Midbrain (tissue), 1 donor: ENCODE data around the gene ERGIC1.

Source experiments
- DNase-seq: peaks from one replicate; lab custom pipeline; 2025; lab: John Stamatoyannopoulos, UW

Gene ERGIC1

DNA sequence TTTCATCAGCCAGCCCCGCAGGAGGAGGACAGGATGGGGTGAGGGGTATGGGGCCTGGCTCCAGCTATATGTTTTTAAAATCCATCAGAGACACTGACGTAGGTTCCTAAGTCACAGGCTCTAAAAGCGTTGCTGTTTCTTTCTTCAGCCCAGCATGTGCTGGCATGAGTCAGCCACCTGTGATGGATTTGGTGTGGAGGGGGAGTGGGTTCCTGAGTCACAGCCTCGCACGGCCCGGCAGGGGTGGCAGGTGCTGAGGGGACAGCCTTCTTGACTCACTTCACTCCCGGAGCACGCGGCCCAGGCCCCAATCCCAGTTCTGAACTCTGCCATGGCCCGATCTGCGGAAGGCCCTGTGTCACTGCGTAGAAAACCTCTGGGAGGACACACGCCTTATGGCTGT, 86.4 kb downstream of the ERGIC1 start:
- DNase-seq, result no peak

DNA sequence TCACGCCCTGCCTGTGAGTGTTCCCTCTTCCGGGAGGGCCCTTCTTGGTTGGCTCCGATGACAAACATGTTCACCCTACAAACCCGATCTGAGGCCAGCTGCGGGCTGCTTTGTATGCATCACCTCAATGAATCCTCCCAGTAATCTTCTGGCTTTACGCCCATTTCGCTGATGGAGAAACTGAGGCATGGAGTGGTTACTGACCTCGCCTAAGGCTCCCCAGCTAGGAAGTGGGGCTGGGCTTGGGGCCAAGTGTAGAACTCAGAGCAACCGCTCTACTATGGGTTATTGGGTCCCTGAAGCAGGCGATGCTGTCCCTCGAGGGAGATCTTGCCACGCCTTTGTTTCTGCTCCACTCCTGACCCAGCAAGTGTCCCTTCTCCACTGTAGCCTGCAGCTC, 86.9 kb downstream of the ERGIC1 start:
- DNase-seq, result no peak

DNA sequence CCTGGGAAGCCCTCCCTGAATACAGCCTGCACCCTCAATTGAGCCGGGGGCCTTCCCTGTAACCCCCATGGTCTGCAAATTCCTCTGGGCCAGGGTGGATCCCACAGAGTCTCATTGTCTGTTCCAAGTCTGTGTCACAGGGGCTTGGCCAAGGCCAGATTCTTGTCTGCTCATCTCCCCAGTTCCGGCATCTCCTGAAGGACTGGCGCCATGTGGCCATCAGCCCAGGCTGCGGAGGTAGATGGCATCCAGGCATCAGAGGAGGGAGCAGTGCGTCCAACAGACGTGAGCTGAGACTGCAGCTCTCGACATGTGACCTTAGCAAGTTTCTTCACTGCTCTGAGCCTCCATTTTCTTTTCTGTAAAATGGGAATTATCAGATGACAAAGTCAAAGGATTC, 87.9 kb downstream of the ERGIC1 start:
- DNase-seq, result no peak

DNA sequence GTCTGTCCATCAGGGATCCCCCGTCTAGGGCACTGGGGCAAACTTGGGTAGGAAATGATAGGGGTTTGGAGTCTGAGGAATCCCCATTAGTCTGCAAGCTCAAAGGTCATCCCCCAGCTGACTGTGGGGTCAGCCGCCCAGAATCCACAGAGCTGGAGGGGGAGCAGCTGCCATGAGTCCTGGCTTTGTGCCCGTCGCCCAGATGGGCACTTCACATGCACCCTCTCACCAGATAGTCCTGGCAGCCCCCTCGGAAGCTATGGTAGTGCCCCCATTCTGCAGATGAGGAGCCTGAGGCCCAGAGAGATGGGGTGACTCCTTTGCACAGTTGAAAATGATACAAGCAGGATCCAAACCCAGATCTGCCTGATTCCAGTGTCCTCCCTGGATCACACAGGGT, 89.5 kb downstream of the ERGIC1 start:
- no peak for DNase-seq

DNA sequence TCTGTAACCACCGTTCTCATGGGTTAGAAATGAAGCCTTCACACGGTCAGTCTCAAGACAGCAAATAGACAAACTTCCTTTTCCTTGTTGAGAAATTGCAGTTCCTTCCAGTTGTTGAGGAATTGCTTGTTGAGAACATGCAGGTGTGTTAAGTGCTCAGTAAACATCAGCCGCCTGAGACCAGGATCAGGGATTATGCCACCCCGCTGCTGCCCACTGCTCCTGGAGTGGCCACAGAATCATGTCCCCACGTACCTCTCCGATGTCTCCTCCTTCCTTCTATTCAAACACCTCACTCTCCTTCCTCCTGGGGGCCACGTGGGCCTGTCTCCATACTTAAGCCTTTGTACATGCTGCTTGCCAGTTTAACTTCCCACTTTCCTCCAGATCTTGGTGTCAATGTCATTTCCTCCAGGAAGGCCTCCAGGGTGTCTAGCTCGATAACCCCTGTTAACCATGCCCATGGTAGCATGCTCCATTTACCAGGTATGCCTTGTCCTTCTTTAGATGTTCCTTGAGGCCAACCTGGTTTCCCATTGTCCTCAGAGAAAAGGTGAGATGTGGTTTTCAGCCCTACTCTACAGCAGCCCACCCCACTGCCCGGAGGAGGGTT, 91.4 kb downstream of the ERGIC1 start:
- DNase-seq, result no peak

DNA sequence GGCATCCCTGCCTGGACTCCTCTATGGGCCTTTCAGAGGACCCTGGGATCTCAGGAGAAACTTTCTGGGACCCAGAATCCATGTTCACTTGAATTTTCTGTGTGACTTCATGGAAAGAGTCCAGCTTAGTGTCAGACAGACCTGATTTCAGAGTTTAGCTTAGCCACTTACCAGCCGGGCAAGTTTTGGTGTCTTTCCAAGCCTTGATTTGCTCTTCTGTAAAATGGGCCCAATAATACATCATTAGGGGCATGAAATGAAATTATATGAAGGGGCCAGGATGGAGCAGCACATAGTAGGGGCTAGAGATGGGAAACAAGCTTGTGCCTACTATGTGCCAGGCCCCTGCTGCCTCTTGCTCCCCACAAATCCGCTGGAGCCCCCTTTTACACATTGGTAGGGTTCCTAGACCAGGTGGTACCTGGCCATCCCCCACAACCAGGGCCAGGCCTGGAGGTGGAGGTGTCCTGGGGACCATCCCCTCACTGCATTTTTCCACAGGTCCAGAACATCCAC, 92.0 kb downstream of the ERGIC1 start:
- DNase-seq, result no peak

DNA sequence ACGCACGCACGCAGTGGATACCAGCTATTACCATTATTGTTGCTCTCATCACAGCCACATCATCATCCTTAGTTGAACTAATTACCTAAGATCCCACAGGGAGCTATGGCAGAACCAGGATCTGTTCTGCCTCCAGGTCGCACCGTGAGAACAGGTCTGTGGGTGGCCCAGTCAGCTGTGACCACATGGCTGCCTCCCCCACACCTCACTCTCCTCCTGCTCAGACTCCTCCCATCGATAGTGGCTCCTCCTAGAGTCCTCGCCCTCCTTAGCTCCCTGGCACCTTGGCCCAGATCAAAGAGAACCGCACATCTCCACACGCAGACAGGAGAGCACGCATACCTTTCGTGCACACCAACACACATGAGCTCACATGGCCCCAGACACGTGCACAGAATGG, 92.7 kb downstream of the ERGIC1 start:
- no peak for DNase-seq

DNA sequence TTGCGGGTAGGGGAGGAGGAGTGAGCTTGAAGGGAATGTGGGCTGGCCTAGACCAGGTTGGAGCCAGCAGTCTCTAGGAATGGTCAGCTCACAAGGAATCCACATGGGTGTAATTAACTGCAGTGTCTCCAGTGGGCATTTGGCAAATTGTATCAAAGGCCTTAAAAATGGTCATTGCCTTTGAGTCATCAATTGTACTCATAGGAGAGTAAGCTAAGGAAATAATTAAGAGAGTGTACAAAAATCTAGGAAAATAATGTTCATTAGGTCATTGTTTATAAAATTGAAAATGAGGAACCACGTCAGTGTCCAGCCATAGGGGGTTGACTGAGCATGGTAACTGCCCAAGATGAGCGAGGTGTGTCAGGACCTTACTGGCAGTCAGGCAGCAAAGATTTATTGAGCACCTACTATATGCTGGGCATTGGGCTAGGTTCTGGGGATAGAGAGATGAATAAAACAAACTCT, 95.4 kb downstream of the ERGIC1 start:
- DNase-seq, result no peak

DNA sequence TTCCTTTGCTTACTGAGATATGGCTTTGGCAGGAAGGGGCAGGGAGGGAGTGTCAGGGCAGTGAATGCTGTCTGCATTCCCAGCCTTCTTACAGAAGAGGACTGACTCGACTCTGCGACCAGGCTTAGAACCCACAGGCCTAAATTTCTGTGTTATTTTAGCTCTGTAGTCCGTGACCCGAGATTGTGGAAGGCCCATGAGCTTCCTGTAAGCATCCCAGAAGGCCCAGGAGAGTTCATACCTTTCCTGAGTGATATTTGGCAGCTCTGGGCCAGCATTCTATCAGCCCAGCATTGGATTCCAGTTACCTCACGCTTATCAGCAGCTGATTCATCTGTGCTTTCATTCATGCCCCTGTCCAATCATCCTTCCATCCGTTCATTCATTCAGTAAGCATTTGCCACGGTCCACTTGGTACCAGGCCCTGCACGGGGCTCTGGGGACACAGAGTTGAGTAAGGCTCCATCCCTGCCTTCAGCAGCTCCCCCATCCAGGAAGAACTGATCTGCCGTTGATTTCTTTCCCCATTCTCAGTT, 97.0 kb downstream of the ERGIC1 start:
- DNase-seq, result no peak

DNA sequence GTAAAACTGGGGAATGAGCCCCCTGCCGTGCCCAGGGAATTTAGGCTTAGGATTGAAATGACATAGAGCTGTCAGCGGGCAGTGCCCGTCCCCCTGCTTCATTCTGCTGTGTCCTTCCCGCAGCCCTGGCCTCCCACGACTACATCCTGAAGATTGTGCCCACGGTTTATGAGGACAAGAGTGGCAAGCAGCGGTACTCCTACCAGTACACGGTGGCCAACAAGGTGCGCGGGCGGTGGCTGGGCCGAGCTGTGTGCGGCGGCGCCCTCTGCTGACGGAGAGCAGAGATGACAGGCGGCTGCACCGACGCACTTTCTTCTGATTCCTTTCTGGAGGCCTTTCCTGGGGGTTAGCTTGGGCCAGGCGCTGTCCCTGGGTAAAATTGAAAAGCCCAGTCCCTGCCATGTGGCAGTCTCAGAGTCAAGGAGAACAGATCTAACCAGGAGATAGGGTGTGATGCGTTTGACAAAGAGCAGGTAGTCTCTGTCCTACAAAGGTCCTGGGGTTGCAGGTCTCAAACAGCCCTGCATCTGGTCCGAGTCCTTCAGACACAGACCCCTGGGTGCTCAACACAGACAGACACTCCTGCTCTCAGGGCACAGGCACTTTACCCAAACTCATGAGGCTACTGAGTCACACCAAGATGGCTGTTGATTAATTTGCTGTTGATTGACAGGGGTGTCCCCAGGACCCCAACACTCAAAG, 98.4 kb downstream of the ERGIC1 start:
- peak; percentile 54 for DNase-seq

DNA sequence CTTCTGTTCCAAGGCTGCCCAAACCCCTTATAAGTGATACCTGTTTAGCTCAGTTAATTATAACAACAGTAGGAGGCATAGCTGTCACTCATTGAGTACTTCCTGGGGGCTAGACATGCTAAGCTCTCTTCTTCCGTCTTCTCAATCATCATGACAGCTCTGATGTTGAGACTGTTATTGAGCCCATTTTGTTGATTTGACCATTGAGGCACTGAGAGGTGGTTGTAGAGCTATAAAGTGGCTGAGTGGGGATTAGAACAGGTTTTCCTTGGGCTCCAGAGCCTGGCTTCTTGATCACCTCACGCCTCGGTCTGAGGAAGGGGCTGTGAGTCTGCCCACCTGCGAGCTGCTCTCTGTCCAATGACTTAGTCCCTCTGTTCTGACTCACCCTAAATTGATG, 99.2 kb downstream of the ERGIC1 start:
- no peak for DNase-seq

DNA sequence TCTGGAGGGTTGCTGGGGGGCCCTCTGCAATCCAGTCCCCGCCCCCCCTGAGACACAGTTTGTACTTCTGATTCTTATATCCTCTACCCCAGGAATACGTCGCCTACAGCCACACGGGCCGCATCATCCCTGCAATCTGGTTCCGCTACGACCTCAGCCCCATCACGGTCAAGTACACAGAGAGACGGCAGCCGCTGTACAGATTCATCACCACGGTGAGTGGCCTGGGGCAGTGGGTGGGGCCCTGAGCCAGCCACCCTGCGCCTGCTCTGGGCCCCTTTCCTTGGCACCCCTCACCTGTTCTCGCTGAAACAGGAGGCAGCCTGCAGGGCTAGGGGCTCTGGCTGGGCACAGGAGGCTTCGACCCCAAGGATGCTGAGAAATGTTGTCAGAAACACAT, 101.0 kb downstream of the ERGIC1 start:
- DNase-seq, result no peak

DNA sequence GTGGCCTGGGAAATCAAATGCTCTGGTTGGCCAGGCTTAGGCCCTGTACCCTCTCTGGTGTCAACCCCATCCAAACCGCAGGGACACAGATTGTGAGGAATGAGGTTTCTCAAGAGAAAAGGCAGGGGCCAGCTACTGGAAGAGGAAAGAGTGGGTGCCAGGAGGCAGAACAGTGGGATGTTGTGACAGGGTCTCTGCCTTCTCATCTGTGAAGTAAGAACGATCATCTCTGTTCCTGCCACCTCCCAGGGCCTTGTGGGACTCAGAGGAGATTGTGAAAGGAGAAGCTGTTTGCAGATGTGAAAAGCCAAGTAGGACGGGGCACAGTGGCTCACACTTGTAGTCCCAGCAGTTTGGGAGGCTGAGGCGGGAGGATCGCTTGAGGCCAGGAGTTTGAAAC, 102.3 kb downstream of the ERGIC1 start:
- no peak for DNase-seq

DNA sequence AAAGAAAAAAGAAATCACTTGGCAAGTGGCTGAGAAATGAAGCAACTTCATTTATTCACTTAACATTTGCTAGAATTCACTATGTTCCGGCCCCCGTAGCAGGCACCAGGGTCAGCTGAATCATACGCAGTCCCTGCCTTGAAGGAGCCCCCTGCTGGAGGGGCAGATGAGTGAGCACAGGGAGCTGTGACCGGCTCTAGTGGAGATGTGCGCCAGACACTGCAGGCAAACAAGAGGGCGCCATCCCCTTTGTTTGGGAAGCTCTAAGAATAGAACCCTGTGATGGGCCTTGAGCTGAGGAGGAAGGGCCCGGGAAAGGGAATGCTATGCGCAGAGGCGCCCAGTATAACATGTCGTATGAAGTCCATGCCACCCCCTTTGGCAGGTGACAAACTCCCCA, 105.0 kb downstream of the ERGIC1 start:
- no peak for DNase-seq

DNA sequence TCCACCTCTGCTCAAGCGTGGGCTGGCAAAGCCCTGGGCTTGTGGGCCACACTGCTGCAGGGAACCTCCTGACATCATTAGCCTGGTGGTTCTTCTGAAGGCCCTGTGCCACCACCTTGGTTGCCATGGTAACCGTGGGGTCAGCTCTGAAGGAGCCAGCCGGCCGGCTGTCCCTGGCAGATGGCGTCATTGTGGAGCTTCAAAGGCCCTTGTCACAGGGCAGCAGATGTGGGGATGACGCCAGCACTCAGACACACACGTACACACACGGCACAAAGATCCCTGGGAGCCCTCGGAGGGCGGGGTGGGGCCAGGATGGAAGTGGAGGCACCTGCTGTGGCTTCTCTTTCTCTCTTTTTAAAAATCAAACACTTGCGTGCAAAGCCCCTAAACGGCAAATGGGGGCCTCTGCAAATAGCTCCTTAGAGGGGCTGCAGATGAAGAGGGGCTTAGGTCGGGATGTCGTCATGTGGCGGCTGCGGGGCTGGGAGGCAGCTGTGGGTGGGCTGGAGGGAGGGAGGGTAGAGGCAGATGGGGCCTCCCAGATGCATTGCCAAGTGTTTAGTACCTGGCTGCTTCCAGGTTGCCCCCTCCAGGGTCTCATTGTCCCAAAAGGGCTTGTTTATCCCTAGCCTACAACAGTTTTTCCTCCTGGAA, 105.7 kb downstream of the ERGIC1 start:
- no peak for DNase-seq

DNA sequence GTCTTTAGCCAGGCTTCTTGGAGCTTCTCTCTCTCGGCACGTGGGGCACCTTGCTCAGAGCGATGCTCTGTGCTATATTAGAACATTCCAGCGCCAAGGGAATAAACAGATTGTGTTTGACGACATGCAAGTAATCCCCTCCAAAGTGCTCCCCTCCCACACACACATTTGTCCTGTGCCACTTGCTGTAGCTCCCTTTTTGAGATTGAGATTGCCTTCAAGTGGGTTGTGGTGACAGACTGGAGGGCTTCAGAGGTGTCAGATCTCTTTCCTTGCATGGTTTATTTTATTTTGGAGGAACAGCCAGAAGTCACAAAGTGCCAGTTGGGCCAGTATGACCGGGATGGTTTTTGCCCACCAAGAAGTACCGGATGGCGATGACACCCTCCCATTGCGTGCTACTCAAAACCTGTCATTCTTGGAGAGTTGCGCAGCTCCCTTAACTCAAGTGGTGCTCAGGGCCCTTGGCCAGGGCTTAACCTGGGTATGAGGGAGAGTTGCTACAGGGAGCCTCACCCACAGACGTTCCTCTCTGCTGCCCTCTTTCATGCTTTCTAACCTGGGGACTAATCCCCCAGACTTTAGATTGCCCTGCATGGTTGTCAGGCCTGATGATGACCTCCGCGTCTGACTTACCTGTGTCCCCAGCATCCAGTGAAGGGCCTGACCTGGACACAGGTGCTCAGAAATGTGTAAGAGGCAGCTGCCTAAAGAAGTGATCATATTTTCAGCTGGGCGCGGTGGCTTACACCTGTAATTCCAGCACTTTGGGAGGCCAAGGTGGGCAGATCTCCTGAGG, 106.4 kb downstream of the ERGIC1 start:
- no peak for DNase-seq

DNA sequence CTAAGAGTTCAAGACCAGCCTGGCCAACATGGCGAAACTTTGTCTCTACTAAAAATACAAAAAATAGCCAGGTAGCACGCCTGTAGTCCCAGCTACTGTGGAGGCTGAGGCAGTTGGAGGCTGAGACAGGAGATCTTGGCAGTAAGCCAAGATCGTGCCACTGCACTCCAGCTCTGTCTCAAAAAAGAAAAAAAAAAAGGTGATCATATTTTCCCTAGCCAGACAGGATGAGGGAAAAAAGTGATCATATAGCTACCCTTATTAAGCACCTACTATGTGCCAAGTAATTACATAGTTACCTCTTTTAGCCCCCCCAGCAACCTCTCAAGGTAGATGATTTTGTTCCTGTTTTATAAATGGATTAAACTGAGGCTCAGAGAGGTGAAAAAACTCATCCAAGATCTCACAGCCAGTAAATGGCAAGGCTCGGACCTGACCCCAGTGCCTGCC, 107.0 kb downstream of the ERGIC1 start:
- DNase-seq, result no peak

DNA sequence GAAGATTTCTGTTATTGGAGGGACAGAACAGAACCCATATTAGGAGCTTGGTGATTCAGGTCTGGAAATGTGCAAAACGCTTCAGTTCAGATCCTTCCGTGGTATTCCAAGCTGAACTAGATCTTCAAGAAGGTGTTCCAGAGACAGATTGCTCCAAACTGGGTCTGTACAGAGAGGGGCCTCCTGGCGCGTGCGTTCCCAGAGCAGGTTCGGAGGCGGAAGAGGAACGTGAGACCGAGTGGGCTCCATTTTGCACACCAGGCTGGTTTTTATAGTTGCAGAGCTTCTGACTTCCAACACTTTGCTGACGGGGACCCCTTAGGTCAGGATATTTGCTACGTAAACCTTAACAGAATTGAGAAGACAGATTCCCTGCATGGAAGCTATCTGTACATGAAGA, 108.5 kb downstream of the ERGIC1 start:
- DNase-seq, result no peak

DNA sequence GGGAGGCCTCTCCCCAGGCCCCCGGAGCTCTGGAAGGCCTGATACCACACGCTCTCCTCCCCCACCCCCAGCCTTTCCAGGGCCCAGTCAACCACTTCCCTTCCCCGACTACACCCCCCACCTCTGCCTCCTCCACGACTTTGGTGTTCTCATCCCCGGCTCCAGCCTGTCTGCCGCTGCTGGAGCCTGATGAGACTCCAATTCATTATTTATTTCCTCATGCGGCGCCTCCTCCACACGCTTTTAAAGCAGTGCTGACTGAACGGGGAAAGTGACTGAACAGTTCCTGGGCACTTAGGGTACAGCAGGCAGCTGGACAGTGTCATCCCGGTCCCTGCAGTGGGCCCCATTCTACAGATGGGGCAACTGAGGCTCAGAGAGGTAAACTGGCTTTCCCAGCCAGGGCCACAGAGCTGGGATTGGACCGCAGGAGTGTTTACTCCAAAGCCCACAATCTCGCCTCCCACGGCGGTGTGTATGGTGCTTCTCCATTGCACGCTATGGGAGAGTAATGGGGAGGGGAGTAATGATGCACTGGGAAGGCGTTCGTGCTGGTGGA, 109.3 kb downstream of the ERGIC1 start:
- DNase-seq, result no peak

DNA sequence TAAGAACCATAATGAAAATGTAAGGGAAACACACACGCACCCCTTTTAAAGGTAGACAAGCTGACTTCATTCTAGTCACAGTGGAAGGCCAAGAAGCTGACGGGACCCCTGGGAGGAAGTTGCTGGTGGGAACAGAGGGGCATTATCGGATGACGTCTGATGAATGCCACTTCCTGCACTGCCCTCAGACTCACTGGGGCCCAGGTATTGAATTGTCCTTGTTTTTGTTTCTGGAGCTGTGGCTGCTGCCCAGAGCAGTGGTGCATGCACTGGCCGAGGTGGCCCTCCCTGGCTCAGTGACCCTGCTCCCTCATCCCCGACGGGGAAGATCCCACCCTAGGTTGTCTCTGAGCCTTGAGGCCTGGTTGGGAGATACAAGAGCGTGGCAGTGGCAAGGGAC, 109.9 kb downstream of the ERGIC1 start:
- DNase-seq, result no peak

DNA sequence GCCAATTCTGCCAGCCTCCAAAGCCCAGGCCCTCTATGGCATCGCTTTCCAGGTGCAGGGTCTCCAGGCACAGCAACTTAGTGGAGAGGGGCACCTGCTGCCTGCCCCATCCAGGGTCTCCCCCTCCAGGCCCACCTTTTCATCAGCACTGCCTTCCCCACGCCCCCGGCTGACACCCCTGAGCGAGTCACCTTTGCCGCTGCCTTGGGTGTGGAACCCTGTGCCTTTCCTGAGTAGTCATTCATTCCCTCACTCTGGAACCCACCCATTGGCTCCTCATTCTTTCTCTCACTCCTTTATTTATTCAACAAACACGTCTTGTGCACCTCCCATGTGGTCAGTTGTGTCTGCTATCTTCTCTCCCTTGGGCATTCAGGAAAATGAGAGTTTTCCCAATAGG, 110.7 kb downstream of the ERGIC1 start:
- DNase-seq, result no peak

DNA sequence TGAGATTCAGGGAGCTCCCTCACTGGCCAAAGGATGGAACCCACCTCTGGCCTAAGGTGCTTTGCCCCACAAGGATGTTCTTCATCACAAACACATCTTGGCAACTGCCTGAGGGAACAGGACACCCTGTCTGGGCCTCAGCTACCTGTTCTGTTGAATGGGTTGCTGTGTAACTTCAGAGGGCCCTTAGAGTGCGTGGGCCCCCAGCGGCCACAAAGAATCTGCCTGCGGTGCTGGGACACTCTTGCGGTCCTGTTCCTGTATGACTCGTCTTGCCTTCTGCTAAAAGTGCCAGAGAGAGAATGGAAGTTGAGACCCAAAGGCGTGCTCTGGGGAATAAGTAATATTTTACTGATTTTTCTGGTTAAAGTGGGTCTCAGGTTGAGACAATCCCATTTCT, 111.1 kb downstream of the ERGIC1 start:
- no peak for DNase-seq
